Tibial artery (tissue), 4 donors: ENCODE data around the gene VWA1.
A peak's percentile ranks its signal among the peaks of the same experiment; 100 is the strongest.

ENCODE experiments used
- DNase-seq, 2 donors: peaks; one replicate each; pipeline ENCODE4 v3.0.0-alpha.2; 2019
- H3K27ac ChIP-seq, 2 donors: fragments of 200-600 bp; sonication (generic) in 1 of 2; 1 replicate in 1 of 2; 2 replicates in 1 of 2; pipeline ENCODE4 v1.5.1; 2018 to 2019; ENCODE audit warnings: mild to moderate bottlenecking in 1 of 2
- H3K27me3 ChIP-seq, 2 donors: fragments of 200-600 bp; sonication (generic) in 1 of 2; one replicate each; pipeline versions ENCODE4 v1.5.1 to v1.6.0; 2016 to 2019
- H3K36me3 ChIP-seq, 3 donors: fragments of 200-600 bp; sonication (generic) in 2 of 3; one replicate each; pipeline ENCODE4 v1.5.1; 2016 to 2019; ENCODE audit warnings: mild to moderate bottlenecking in 2 of 3
- H3K4me1 ChIP-seq, 4 donors: fragments of 200-600 bp; sonication (generic) in 2 of 4; 1 replicate in 3 of 4; 2 replicates in 1 of 4; pipeline ENCODE4 v1.5.1; 2016 to 2019
- H3K4me3 ChIP-seq, 2 donors: fragments of 200-600 bp; sonication (generic) in 1 of 2; 1 replicate in 1 of 2; 2 replicates in 1 of 2; pipeline ENCODE4 v1.5.1; 2018 to 2019; ENCODE audit warnings: mild to moderate bottlenecking in 2 of 2
- H3K9me3 ChIP-seq, 3 donors: fragments of 200-600 bp; sonication (generic) in 1 of 3; one replicate each; pipeline ENCODE4 v1.5.1; 2016 to 2019
- intact Hi-C: fragments of 100-400 bp; cut with DNase I; formaldehyde crosslinking; loops from one replicate; pipeline ENCODE4 v1.15.0; 2023; ENCODE audit warnings: low total_unique reads
- TF ChIP-seq, protein P1 (sequence below), 2 experiments: fragments of 200-600 bp in 1 of 2; fragments of 450-650 bp in 1 of 2; IDR thresholded peaks; one replicate each; pipeline ENCODE4 v1.5.1; 2017 to 2019; ENCODE audit warnings: antibody characterized with exemption in 2 of 2, mild to moderate bottlenecking in 1 of 2, moderate library complexity in 1 of 2

VWA1 gene

DNA sequence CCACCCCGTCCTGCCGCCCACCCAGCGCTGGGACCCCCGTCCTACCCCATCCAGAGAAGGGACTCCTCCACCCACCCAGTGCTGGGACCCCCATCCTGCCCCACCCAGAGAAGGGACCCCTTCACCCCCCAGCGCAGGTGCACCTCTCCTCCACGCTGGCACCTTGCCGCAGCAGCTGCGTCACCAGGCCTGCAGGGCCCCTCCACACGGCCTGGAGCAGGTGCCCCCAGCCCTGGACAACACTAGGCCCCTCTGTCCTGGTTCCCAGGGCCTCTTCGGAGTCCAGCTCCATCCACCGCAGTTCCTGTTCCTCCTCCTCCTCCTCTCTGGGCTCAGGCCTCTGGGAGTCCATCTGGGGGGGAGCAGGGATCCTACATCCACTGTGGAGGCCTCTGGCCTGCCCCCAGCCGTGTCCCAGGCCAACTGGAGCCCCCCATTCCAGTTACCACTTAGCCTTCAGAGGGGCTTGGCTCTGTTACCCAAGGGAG, 14.8 kb upstream of the VWA1 start:
- Histone ChIP-seq H3K36me3 (no peaks in the 10 kb centered on the region), H3K4me3 (peak overlapping the region; percentile 29 to 41), H3K27me3 (peaks cover 0 to 37% of the 10 kb centered on the region in 2 donors), H3K9me3 (no peaks in the 10 kb centered on the region), H3K27ac (no peak overlapping the region), H3K4me1 (peaks cover 0 to 16% (median 6%) of the 10 kb centered on the region in 4 donors)
- TF ChIP-seq, protein P1, sequence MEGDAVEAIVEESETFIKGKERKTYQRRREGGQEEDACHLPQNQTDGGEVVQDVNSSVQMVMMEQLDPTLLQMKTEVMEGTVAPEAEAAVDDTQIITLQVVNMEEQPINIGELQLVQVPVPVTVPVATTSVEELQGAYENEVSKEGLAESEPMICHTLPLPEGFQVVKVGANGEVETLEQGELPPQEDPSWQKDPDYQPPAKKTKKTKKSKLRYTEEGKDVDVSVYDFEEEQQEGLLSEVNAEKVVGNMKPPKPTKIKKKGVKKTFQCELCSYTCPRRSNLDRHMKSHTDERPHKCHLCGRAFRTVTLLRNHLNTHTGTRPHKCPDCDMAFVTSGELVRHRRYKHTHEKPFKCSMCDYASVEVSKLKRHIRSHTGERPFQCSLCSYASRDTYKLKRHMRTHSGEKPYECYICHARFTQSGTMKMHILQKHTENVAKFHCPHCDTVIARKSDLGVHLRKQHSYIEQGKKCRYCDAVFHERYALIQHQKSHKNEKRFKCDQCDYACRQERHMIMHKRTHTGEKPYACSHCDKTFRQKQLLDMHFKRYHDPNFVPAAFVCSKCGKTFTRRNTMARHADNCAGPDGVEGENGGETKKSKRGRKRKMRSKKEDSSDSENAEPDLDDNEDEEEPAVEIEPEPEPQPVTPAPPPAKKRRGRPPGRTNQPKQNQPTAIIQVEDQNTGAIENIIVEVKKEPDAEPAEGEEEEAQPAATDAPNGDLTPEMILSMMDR (IDR thresholded peaks at IDR 0.05): no peak
- DNase-seq: no peak
- intact Hi-C loops: no loop called here

DNA sequence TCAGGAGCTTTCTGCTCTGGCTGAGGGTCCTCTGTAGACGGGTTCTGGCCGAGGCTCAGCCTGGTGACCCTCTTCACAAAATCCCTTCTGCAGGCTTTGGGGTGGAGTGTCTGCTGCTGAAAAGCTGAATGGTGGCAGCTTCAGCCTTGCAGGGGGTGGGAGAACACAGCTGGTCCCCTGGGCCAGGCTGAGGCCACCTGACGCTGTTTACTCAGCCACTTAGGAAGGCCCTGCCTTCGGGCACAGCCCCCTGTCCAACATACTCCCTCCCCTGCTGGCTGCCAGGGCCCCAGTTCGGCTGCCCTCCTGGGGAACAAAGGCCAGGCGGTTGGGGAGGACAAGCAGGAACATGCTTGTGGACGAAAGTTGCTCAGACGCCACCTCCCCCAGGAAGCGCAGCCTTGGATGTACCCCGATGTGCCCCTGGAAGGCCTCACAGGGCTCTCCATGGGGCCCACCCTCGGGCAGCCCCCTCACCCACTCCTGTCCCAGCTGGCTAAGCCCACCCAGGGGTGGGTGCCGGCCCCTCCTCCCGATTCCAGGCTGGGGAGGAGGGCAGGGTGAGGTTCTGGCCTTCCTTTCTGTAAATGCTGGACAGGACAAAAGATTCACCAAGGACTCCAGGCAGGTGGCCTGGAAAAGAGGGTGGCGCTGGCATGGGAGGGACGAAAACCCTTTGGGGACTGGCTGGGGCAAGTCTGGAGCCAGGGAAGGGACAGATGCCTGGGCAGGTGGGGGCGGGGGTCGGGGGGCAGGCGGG, 14.2 kb upstream of the VWA1 start, which contains the start of gene ANKRD65:
TSS of gene ANKRD65 (minus strand) at position 130 of the 760 bp plus-strand sequence. CDS start 271 bp downstream, outside the sequence.
- Histone ChIP-seq H3K9me3 (no peaks in the 10 kb centered on the region), H3K27me3 (peaks cover 0 to 44% of the 10 kb centered on the region in 2 donors), H3K27ac (no peak within 1 kb of the TSS), H3K4me1 (peaks cover 0 to 16% (median 6%) of the 10 kb centered on the region in 4 donors), H3K36me3 (no peaks in the 10 kb centered on the region), H3K4me3 (peak within 1 kb of the TSS; percentile 29 to 41)
- intact Hi-C loops: no loop called here
- no peak for DNase-seq
- TF ChIP-seq, protein P1 (IDR thresholded peaks at IDR 0.05): no peak

DNA sequence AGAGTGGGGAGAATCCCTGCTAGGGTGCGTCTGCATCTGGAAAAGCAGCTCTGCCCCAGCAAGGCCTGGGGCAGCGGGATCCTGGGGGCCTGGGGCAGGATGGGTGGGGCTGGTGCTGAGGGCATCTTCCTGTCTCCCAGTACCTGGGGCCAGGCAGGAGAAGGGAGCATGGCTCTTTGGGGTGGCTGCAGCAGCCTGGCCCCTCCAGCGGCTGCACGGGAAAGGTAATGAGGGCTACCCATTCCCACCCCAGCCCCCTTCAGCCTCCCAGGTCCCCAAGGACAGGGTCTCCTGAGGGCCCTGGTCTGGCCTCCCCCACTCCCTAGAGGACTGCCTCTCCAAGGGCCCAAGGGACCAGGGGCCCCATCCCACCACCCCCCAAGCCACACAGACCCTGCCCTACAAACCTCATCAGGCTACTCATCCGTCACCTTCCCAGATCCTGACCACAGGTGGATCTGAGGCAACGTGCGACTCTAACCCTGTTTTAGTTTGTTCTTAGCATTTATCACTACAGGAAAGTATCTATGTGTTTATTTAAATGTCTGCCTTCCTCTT, 13.5 kb upstream of the VWA1 start:
- DNase-seq: no peak
- TF ChIP-seq, protein P1 (IDR thresholded peaks at IDR 0.05): no peak
- no peak overlapping the region for H3K4me3 ChIP-seq
- intact Hi-C loops: no loop called here
- no peaks in the 10 kb centered on the region for H3K36me3 ChIP-seq
- H3K4me1 ChIP-seq: peaks cover 0 to 16% (median 6%) of the 10 kb centered on the region in 4 donors
- peaks cover 0 to 50% of the 10 kb centered on the region in 2 donors for H3K27me3 ChIP-seq
- no peaks in the 10 kb centered on the region for H3K9me3 ChIP-seq
- H3K27ac ChIP-seq: no peak overlapping the region

DNA sequence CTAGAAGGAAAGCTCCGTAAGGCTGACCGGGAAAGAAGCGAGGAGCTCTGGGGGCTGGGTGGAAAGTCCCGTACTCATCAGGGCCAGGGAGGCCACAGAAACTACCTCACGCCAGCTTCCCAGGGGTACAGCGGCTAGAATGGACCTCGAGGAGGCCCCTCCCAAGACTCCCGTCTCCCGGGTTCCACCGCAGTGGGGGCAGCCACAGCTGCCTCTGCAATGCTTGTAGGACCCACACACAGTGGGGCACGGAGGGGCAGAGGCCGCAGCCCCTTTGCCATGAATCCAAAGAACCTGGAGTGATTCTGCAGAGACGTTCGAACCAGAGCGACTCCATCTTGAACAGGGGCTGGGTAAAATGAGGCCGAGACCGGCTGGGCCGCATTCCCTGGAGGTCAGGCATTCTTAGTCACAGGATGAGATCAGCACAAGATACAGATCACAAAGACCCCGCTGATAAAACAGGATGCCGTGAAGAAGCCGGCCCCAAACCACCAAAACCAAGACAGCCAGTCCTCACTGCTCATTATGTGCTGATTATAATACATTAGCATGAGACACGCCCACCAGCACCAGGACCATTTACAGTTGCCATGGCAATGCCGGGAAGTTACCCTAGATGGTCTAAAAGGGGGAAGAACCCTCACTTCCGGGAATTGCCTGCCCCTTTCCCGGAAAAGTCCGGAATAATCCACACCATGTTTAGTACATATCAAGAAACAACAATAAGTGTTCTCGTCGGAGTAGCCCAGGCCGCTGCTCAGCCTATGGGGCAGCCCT, 12.8 kb upstream of the VWA1 start:
- intact Hi-C loops: no loop called here
- Histone ChIP-seq H3K9me3 (no peaks in the 10 kb centered on the region), H3K4me3 (no peak overlapping the region), H3K4me1 (peaks cover 0 to 20% (median 10%) of the 10 kb centered on the region in 4 donors), H3K27ac (no peak overlapping the region), H3K27me3 (peaks cover 0 to 56% of the 10 kb centered on the region in 2 donors), H3K36me3 (no peaks in the 10 kb centered on the region)
- no peak for DNase-seq
- TF ChIP-seq, protein P1 (IDR thresholded peaks at IDR 0.05): no peak

DNA sequence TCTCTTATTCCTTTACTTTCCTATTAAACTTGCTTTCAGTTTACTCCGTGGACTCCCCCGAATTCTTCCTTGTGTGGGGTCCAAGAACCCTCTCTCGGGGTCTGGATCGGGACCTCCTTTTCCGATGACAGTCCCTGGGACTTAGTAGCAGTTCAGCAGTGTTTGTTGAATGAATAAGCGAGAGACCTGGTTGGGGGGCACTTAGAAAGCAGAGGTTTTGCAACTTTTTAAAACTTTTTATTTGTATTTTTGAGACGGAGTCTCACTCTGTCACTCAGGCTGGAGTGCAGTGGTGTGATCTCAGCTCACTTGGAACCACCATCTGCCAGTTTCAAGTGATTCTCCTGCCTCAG, 12.3 kb upstream of the VWA1 start:
- peaks cover 0 to 57% of the 10 kb centered on the region in 2 donors for H3K27me3 ChIP-seq

More for the DNA sequence above, 12.3 kb upstream of the VWA1 start:
- no peak for DNase-seq
- Histone ChIP-seq H3K4me1 (peaks cover 0 to 18% (median 11%) of the 10 kb centered on the region in 4 donors), H3K27ac (no peak overlapping the region), H3K36me3 (no peaks in the 10 kb centered on the region), H3K4me3 (no peak overlapping the region), H3K9me3 (no peaks in the 10 kb centered on the region)
- intact Hi-C loops: no loop called here
- TF ChIP-seq, protein P1 (IDR thresholded peaks at IDR 0.05): no peak
